Measurements from ENCODE around the gene PAPPA2.
"Not testable (repeated sequence)": the region's sequence is repeated elsewhere in the genome, so short reads cannot be mapped to it uniquely, and the experiment has no call there.

Gene PAPPA2

GRCh38 chr1:176745945-176746344, 283.0 kb downstream of the PAPPA2 start:
- TF ChIP-seq, protein P1, sequence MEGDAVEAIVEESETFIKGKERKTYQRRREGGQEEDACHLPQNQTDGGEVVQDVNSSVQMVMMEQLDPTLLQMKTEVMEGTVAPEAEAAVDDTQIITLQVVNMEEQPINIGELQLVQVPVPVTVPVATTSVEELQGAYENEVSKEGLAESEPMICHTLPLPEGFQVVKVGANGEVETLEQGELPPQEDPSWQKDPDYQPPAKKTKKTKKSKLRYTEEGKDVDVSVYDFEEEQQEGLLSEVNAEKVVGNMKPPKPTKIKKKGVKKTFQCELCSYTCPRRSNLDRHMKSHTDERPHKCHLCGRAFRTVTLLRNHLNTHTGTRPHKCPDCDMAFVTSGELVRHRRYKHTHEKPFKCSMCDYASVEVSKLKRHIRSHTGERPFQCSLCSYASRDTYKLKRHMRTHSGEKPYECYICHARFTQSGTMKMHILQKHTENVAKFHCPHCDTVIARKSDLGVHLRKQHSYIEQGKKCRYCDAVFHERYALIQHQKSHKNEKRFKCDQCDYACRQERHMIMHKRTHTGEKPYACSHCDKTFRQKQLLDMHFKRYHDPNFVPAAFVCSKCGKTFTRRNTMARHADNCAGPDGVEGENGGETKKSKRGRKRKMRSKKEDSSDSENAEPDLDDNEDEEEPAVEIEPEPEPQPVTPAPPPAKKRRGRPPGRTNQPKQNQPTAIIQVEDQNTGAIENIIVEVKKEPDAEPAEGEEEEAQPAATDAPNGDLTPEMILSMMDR (conservative IDR thresholded peaks at IDR 0.05; ENCODE audit: low read depth, low read length), result no peak
- no peak overlapping the region for H3K4me3 ChIP-seq (ENCODE audit: low read depth, low read length)
- DNase-seq (ENCODE audit: low read depth), result no peak

DNA sequence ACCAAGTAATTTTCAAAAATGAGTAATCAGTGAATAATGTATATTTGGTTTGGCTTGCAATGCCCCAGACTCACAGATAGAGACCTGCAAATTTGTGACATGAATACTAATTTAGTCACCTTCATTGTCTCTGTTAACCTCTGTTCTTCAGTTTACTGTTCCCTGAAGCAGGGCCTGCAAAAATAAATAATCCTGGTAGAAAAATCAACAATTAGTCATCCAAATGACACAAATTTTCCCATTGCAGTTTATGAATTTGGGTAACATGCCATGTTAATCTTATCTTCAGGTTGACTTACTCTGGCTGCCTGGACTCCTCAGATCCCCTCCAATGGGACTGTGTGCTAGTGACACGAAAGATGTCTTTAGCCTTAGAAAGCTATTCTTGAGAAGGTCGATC, 289.5 kb downstream of the PAPPA2 start:
- DNase-seq (ENCODE audit: low read depth), result no peak
- TF ChIP-seq, protein P1 (conservative IDR thresholded peaks at IDR 0.05; ENCODE audit: low read depth, low read length), result no peak
- no peak overlapping the region for H3K4me3 ChIP-seq (ENCODE audit: low read depth, low read length)

GRCh38 chr1:176754676-176755075, 291.7 kb downstream of the PAPPA2 start:
- TF ChIP-seq, protein P1 (conservative IDR thresholded peaks at IDR 0.05; ENCODE audit: low read depth, low read length), result no peak
- no peak overlapping the region for H3K4me3 ChIP-seq (ENCODE audit: low read depth, low read length)
- no peak for DNase-seq (ENCODE audit: low read depth)

GRCh38 chr1:176756817-176757216, 293.8 kb downstream of the PAPPA2 start:
- DNase-seq (ENCODE audit: low read depth); H3K4me3 ChIP-seq (ENCODE audit: low read depth, low read length): not testable (repeated sequence)

GRCh38 chr1:176765608-176766007, 302.6 kb downstream of the PAPPA2 start:
- TF ChIP-seq, protein P1 (conservative IDR thresholded peaks at IDR 0.05; ENCODE audit: low read depth, low read length), result no peak
- H3K4me3 ChIP-seq (ENCODE audit: low read depth, low read length), result no peak overlapping the region
- no peak for DNase-seq (ENCODE audit: low read depth)

- no peak overlapping the region for H3K4me3 ChIP-seq (ENCODE audit: low read depth, low read length)
- no peak for DNase-seq (ENCODE audit: low read depth)
- TF ChIP-seq, protein P1 (conservative IDR thresholded peaks at IDR 0.05; ENCODE audit: low read depth, low read length), result no peak
These were observed 303.8 kb downstream of the PAPPA2 start for GRCh38 chr1:176766779-176767178.

DNA sequence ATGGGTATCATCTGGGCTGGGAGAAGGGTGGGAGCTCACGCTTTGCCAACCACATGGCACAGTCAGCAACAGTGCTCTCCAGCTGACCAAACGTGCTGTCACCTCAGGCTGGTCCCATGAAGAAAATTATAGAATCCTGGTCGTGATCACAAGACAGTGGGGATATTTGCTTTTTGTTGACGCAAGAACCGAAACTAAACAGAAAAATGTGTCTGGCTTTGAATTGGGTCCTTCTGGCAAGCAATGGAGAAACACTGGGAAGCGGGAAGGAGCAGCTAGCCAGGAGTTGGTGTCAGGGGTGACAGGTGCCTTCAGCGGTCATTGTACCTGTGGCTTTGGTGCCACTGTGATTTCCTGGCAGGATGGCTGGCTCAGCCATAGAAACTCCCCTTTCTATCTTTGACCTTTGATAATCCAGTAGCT, 304.8 kb downstream of the PAPPA2 start:
- TF ChIP-seq, protein P1 (conservative IDR thresholded peaks at IDR 0.05; ENCODE audit: low read depth, low read length), result no peak
- DNase-seq (ENCODE audit: low read depth), result no peak
- H3K4me3 ChIP-seq (ENCODE audit: low read depth, low read length), result no peak overlapping the region

- no peak overlapping the region for H3K4me3 ChIP-seq (ENCODE audit: low read depth, low read length)
- TF ChIP-seq, protein P1 (conservative IDR thresholded peaks at IDR 0.05; ENCODE audit: low read depth, low read length), result no peak
- no peak for DNase-seq (ENCODE audit: low read depth)
These were observed 305.6 kb downstream of the PAPPA2 start for GRCh38 chr1:176768532-176768931.
